ENCODE results near the gene SLC2A1.

Gene SLC2A1

DNA sequence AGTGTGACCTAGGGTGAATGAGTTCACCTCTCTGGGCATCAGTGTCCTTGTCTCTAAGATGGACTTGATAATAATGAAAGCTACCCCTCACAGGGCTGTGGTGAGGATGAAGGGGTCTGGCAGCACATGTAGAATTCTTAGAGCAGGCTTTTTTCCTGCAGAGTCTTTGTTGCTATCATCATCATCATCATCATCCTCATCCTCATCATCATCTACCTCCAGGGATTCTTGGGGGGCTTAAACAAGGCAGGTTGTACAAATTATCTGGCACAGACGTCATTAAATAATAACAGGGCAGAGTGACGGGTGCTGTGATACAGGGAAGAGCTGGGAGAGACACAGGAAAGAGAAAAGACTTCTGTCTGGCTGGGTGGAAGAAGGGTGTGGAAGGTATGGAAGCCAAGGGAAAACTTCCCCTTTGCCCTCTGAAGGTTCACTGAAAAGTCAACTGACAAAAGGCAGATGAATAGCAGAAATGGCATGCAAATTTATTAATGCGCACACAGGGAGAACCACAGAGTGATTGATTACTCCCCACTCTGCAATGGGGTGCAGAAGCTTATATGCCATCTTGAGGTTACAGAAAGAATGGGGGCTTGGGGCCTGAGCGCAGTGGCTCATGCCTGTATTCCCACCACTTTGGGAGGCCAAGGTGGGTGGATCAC lies 17.0 kb upstream of the SLC2A1 start:
- TF ChIP-seq, protein P1, sequence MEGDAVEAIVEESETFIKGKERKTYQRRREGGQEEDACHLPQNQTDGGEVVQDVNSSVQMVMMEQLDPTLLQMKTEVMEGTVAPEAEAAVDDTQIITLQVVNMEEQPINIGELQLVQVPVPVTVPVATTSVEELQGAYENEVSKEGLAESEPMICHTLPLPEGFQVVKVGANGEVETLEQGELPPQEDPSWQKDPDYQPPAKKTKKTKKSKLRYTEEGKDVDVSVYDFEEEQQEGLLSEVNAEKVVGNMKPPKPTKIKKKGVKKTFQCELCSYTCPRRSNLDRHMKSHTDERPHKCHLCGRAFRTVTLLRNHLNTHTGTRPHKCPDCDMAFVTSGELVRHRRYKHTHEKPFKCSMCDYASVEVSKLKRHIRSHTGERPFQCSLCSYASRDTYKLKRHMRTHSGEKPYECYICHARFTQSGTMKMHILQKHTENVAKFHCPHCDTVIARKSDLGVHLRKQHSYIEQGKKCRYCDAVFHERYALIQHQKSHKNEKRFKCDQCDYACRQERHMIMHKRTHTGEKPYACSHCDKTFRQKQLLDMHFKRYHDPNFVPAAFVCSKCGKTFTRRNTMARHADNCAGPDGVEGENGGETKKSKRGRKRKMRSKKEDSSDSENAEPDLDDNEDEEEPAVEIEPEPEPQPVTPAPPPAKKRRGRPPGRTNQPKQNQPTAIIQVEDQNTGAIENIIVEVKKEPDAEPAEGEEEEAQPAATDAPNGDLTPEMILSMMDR (IDR thresholded peaks at IDR 0.05; ENCODE audit: control extremely low read depth, extremely low read depth, low read depth, missing control alignments) = no peak
- ChIA-PET POLR2A (no interaction called here), CTCF (interaction anchor here (1.3 to 2.8 kb wide), 4 partner anchors 9 to 59 kb away, joined by 3 to 13 read pairs (median 4); no protein-coding TSS in a partner anchor)
- DNase-seq (ENCODE audit: extremely low spot score) = no peak

DNA sequence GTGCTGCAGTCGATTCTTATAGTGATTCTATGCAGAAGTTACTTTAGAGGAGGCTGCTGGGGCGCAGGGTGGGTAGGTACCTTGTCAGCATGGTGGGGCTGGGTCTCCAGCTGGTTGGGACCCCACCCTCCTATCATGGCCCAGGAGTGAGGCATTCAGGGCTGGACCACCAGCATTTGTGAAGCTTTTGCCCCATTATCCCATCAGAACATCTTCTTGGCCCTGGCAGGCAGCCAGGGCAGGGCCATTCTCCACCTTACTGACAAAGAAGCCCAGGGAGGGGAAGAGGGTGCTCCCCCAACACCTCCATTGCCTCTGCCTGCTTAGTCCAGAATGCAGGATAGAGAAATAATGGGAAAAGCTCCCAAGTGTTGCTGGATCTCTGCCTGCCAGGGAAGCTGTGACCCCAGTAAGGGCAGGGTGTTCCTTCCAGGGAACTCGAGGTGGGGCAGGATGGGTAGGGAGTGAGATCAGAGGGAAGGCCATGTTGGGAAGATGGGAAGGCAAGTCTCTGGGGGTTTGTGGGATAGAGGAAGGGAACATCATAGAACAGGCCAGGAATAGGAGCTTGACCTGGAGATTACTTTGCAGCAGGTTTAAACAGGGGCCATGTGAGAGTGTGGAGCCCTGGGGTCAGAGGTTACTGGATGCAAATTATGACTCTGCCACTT lies 16.2 kb upstream of the SLC2A1 start:
- ChIA-PET CTCF (interaction anchor here (0.9 to 2.8 kb wide), 8 partner anchors 10 to 98 kb away, joined by 3 to 13 read pairs (median 4); no protein-coding TSS in a partner anchor), POLR2A (interaction anchor here (0.6 to 0.7 kb wide), 2 partner anchors 50 to 129 kb away, joined by 3 to 5 read pairs; no protein-coding TSS in a partner anchor)
- DNase-seq (ENCODE audit: extremely low spot score) = no peak
- TF ChIP-seq, protein P1 (IDR thresholded peaks at IDR 0.05; ENCODE audit: control extremely low read depth, extremely low read depth, low read depth, missing control alignments) = no peak

DNA sequence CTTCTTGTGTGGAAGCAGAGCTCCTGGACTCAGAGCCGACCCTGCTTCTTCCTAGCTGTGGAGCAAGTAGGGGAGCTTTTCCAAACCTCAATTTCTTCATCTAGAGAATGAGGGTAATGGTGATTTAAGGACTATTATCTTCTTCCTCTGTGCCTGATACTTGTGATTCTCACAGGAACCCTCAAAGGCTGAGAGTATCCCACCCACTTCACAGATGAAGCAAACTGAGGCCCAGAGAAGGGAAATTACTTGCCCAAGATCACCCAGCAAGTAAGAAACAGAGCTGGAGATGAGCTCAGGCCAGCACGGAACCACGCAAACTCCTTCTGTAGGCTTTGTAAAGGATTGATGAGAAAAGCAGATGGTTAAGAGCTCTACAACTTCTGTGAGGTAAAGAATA lies 15.1 kb upstream of the SLC2A1 start:
- TF ChIP-seq, protein P1 (IDR thresholded peaks at IDR 0.05; ENCODE audit: control extremely low read depth, extremely low read depth, low read depth, missing control alignments) = no peak
- DNase-seq (ENCODE audit: extremely low spot score) = no peak
- ChIA-PET POLR2A (no interaction called here), CTCF (interaction anchor here (0.9 to 2.8 kb wide), 6 partner anchors 11 to 99 kb away, joined by 3 to 13 read pairs (median 4); no protein-coding TSS in a partner anchor)

DNA sequence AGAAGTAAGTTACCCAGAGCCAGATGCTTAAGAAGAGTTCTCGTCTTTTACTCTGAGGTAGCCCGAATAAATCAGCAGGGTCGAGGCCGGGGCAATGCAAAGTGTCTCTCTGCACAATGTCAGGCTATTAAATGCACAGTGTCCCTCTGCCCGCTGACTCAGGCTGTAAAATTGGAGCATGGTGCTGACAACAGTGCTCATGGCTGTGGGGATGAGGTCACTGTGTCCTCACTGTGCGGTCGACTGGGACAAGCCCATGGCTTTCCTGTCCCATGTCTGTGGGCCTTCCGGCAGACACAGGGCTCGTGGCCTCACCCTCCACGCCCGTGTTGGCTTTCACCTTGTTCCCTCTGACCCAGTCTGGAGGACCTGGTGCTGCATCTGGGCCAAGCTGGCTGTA lies 14.6 kb upstream of the SLC2A1 start:
- CTCF ChIA-PET = interaction anchor here (0.9 to 2.0 kb wide), 3 partner anchors 14 to 100 kb away, joined by 3 to 6 read pairs (median 4); no protein-coding TSS in a partner anchor
- TF ChIP-seq, protein P1 (IDR thresholded peaks at IDR 0.05; ENCODE audit: control extremely low read depth, extremely low read depth, low read depth, missing control alignments) = no peak
- DNase-seq (ENCODE audit: extremely low spot score) = no peak
- POLR2A ChIA-PET = no interaction called here

DNA sequence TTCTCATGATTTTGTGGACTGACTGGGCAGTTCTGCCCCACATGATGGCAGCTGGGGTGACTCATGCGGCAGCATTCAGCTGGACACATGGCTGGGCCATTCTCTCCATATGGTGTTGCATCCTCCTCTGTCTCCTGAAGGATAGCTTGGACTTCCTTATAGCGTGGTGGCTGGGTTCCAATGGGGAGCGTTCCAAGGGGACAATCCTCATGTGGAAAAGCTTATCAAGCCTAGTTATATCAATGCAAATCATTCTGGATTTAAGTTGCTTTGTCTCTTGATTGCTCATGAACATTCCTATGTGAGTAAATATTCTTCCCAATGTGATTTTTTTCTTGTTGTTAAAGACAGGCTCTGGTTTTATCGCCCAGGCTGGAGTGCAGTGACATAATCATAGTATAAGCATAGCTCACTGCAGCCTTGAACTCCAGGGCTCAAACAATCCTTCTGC lies 13.2 kb upstream of the SLC2A1 start:
- CTCF ChIA-PET = interaction anchor here (0.8 to 2.5 kb wide), 7 partner anchors 10 to 102 kb away, joined by 3 to 8 read pairs (median 3); no protein-coding TSS in a partner anchor
- POLR2A ChIA-PET = interaction anchor here (0.6 kb wide), 2 partner anchors 28 to 1669 kb away, joined by 3 to 4 read pairs; no protein-coding TSS in a partner anchor
- TF ChIP-seq, protein P1 (IDR thresholded peaks at IDR 0.05; ENCODE audit: control extremely low read depth, extremely low read depth, low read depth, missing control alignments) = no peak
- no peak for DNase-seq (ENCODE audit: extremely low spot score)

DNA sequence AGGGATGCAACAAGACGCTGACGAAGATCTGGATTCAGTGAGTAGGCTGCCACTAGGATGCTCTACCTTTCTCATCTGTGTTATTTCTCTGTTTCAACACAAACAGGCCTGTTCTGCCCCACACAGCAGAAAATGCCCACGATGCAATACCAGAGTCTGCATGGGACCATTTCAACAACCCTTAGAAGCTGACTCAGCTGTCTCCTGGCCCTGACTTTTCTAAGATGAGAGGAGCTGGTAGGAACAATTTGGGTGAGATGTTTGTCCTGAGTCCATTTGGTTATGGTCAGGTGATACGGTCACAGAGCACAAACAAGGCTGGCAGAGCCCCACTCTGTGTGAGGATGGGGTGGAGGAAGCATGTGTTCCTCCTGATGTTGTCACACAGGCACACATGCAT lies 11.5 kb upstream of the SLC2A1 start:
- TF ChIP-seq, protein P1 (IDR thresholded peaks at IDR 0.05; ENCODE audit: control extremely low read depth, extremely low read depth, low read depth, missing control alignments) = no peak
- ChIA-PET CTCF (interaction anchor here (2.4 to 2.5 kb wide), 2 partner anchors 35 to 103 kb away, joined by 7 to 8 read pairs; no protein-coding TSS in a partner anchor), POLR2A (no interaction called here)
- no peak for DNase-seq (ENCODE audit: extremely low spot score)

Measured in GM10248 (cell line).